ENCODE data around the gene GRAMD4. TPM values are rescaled to one million over a fixed set of nuclear protein-coding genes. Genes with fewer than 3 reads are reported as not detected.

The GRAMD4 gene
- total and polyA plus RNA-seq, 3 donors from 2014 or later = 20.8 to 81.5 (median 61.2) TPM

DNA sequence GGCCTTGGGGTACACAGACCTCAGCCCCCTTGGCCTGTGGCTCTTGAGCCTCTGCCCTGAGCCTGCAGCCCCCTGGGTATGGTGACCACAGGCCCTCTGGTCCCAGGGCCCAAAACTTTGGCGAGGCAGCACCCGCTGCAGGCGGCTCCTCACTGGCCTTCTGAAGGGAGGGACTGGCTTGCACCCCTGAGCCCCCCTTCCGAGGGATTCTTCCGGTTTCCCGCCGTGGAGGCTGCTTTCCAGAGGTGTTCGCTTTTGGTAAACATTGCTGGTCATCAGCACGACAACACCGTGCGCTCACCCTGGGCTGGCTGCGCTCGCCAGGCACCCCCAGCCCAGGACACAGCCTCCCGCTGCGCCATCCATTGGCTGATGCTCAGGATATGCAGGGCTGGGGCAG lies 42.0 kb downstream of the GRAMD4 start:
- intact Hi-C loops (cut with DNase I; ENCODE audit: low total_unique reads) = no loop called here
- Histone ChIP-seq H3K4me1 (no peaks in the 10 kb centered on the region), H3K27ac (no peak overlapping the region), H3K4me3 (no peak overlapping the region), H3K9me3 (no peaks in the 10 kb centered on the region), H3K27me3 (no peaks in the 10 kb centered on the region), H3K36me3 (ENCODE audit: low read depth, missing control alignments) (no peaks in the 10 kb centered on the region)
- WGBS, 2 donors = 90 to 94% methylated on average over 8 to 15 of the region's 15 CpGs
- DNase-seq = no peak
- TF ChIP-seq, protein P1, sequence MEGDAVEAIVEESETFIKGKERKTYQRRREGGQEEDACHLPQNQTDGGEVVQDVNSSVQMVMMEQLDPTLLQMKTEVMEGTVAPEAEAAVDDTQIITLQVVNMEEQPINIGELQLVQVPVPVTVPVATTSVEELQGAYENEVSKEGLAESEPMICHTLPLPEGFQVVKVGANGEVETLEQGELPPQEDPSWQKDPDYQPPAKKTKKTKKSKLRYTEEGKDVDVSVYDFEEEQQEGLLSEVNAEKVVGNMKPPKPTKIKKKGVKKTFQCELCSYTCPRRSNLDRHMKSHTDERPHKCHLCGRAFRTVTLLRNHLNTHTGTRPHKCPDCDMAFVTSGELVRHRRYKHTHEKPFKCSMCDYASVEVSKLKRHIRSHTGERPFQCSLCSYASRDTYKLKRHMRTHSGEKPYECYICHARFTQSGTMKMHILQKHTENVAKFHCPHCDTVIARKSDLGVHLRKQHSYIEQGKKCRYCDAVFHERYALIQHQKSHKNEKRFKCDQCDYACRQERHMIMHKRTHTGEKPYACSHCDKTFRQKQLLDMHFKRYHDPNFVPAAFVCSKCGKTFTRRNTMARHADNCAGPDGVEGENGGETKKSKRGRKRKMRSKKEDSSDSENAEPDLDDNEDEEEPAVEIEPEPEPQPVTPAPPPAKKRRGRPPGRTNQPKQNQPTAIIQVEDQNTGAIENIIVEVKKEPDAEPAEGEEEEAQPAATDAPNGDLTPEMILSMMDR (IDR thresholded peaks at IDR 0.05) = no peak
- TF ChIP-seq POLR2A (IDR thresholded peaks at IDR 0.05) = no peak

DNA sequence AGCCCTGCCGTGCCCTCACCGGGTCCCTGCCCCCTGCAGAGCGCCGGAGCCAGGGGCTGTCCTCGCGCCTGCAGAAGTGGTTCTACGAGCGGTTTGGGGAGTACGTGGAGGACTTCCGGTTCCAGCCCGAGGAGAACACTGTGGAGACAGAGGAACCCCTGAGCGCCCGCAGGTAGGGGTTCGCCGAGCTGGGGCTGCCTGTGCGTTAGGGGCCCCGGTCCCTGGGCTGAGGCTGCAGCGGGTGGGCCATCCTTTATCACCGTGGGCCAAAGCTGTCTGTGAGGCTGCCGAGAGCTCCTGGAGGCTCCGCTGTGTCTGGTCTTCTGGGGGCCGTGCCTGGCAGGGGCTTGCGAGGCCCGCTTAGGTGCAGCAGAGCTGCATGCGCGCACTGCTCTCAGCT lies 42.8 kb downstream of the GRAMD4 start:
- Histone ChIP-seq H3K4me3 (no peak overlapping the region), H3K27ac (no peak overlapping the region), H3K27me3 (no peaks in the 10 kb centered on the region), H3K9me3 (no peaks in the 10 kb centered on the region), H3K36me3 (ENCODE audit: low read depth, missing control alignments) (no peaks in the 10 kb centered on the region), H3K4me1 (no peaks in the 10 kb centered on the region)
- intact Hi-C loops (cut with DNase I; ENCODE audit: low total_unique reads) = no loop called here
- WGBS, 2 donors = 93 to 96% methylated on average over 5 to 26 of the region's 26 CpGs
- DNase-seq = no peak
- no peak for TF ChIP-seq POLR2A (IDR thresholded peaks at IDR 0.05)
- TF ChIP-seq, protein P1 (IDR thresholded peaks at IDR 0.05) = no peak

DNA sequence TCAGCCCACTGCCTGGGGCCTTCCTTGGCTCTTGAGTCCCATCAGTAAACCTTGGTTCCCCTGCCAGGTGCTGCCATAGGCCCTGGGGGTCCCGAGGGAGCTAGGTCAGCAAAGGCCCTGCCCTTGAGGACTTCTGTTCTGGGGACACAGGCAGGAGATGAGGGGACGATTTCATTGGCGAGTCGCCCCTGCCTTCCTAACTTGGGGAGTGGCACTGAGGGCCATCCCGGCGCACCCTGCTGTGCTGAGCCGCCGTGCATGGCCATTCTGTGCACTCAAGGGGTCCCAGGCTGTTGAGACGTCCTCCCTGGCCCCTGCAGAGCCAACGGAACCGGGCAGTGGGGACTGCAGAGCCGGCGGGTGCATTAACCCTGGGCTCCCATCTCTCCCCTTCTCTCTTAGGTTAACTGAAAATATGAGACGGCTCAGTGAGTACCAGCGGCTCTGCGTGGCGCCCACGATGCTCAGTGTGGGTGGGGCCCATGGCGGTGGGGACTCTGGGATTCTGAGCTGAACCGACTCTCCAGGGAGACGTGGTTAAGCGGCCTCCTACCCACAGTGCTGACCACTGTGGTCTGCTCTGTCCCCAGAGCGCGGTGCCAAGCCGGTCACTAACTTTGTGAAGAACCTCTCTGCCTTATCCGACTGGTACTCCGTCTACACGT lies 43.4 kb downstream of the GRAMD4 start:
- H3K4me3 ChIP-seq = no peak overlapping the region
- no peaks in the 10 kb centered on the region for H3K4me1 ChIP-seq
- H3K9me3 ChIP-seq = no peaks in the 10 kb centered on the region
- DNase-seq = no peak
- H3K27ac ChIP-seq = no peak overlapping the region
- no peaks in the 10 kb centered on the region for H3K36me3 ChIP-seq (ENCODE audit: low read depth, missing control alignments)
- intact Hi-C loops (cut with DNase I; ENCODE audit: low total_unique reads) = no loop called here
- no peaks in the 10 kb centered on the region for H3K27me3 ChIP-seq
- WGBS, 2 donors = 93 to 94% methylated on average over 19 to 28 of the region's 28 CpGs
- no peak for TF ChIP-seq POLR2A (IDR thresholded peaks at IDR 0.05)
- TF ChIP-seq, protein P1 (IDR thresholded peaks at IDR 0.05) = no peak

DNA sequence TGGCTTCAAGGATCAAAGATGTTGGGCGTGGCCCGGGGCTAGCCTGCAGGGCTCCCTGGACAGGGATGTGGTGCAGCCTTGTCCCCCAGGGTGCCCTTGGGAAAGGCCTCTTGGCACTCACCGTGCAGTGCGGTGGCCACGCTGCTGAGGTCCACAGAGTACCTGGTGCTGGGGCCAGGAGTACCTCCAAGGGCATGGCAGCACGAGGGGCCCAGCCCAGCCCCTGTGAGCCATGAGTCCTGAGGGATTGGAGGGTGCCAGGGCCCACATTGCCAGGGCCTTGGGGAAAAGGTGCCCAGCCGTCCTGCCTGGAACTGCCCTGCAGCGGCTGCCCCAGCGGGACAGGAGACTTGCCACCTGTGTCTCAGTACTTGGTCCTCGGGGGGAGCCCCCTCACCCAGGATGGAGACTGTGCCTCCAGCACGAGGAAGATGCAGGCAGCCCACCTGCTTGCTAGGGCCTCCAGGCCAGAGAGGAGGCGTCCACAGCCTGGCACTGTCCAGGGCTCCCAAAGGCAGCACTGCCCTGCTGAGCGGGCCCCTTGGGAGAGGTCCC lies 44.2 kb downstream of the GRAMD4 start:
- no peak for DNase-seq
- Histone ChIP-seq H3K27ac (no peak overlapping the region), H3K4me1 (no peaks in the 10 kb centered on the region), H3K4me3 (no peak overlapping the region), H3K36me3 (ENCODE audit: low read depth, missing control alignments) (no peaks in the 10 kb centered on the region), H3K27me3 (no peaks in the 10 kb centered on the region), H3K9me3 (no peaks in the 10 kb centered on the region)
- WGBS, 2 donors = 93 to 100% methylated on average over 4 to 5 of the region's 13 CpGs
- TF ChIP-seq, protein P1 (IDR thresholded peaks at IDR 0.05) = no peak
- no peak for TF ChIP-seq POLR2A (IDR thresholded peaks at IDR 0.05)
- intact Hi-C loops (cut with DNase I; ENCODE audit: low total_unique reads) = no loop called here

Data from testis (tissue), 3 donors.